Skeletal muscle tissue (tissue), 4 donors: ENCODE results near the gene DMBX1. TPM values are rescaled to one million over a fixed set of nuclear protein-coding genes. Genes with fewer than 3 reads are reported as not detected.

Experiments used
- H3K27ac ChIP-seq: one replicate; pipeline ENCODE4 v1.7.0; 2013; ENCODE audit warnings: mild to moderate bottlenecking, low read depth, low read length, inconsistent platforms
- H3K27me3 ChIP-seq, 3 donors: one replicate each; pipeline ENCODE4 v1.7.0; 2013; ENCODE audit warnings: low read length in 3 of 3; ENCODE audit not compliant: control insufficient read depth in 3 of 3, insufficient read depth in 3 of 3
- H3K36me3 ChIP-seq, 3 donors: one replicate each; pipeline ENCODE4 v1.7.0; 2013; ENCODE audit warnings: low read length in 3 of 3; ENCODE audit not compliant: control insufficient read depth in 3 of 3, insufficient read depth in 3 of 3
- H3K4me1 ChIP-seq, 3 donors: one replicate each; pipeline ENCODE4 v1.7.0; 2013; ENCODE audit warnings: low read length in 3 of 3, mild to moderate bottlenecking in 3 of 3; ENCODE audit not compliant: control insufficient read depth in 3 of 3, insufficient read depth in 3 of 3
- H3K4me3 ChIP-seq, 3 donors: one replicate each; pipeline ENCODE4 v1.7.0; 2013; ENCODE audit warnings: low read length in 3 of 3
- H3K9ac ChIP-seq, 3 donors: one replicate each; pipeline ENCODE4 v1.7.0; 2013; ENCODE audit warnings: low read length in 3 of 3, mild to moderate bottlenecking in 3 of 3, moderate library complexity in 2 of 3, low read depth in 1 of 3
- H3K9me3 ChIP-seq, 3 donors: one replicate each; pipeline ENCODE4 v1.7.0; 2013; ENCODE audit warnings: low read length in 3 of 3; ENCODE audit not compliant: control insufficient read depth in 3 of 3
- total RNA-seq: library from RNA; depleted of rRNA; stranded (reverse); fragments of >200 nt; gene quantifications from one replicate; pipeline ENCODE4 v1.2.3, GENCODE V29; 2014
- donor health status: Osteomylitis.

The DMBX1 gene
- total RNA-seq, 1 donor from 2014 or later = not detected

DNA sequence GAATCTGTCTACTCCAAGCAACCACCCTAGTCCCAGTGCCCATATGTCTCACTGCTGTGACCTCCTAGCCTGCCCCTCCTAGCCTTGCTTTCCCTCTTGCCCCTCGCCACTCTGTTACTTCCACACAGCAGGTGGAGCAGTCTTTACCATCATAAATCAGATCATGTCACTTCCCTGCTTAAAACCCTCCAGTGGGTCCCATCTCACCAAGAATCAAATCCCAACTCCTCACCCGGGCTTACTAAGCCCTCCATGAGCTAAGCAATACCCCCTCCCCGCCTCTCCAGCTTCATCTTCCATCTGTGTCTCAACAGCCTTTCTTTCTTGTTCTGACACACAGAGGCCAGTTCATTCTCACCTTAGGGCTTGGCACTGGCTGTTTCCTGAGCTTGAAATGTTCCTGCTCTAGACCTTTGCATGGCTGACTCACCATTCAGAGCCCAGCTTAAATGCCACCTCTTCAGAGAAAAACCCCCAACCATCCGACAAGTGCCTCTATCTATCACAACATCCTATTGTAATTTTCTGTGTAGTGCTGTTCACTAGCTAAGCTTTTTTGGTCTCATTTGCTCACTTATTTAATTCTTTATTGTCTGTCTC is 39.5 kb downstream of the DMBX1 start:
- H3K27me3 ChIP-seq = peaks cover 0 to 44% (median 34%) of the 10 kb centered on the region in 3 donors
- H3K9ac ChIP-seq = no peak overlapping the region
- H3K4me1 ChIP-seq = peaks cover 2 to 10% (median 8%) of the 10 kb centered on the region in 3 donors
- no peak overlapping the region for H3K27ac ChIP-seq
- no peaks in the 10 kb centered on the region for H3K9me3 ChIP-seq
- no peak overlapping the region for H3K4me3 ChIP-seq
- H3K36me3 ChIP-seq = no peaks in the 10 kb centered on the region

GRCh38 chr1:46530311-46530710 is 40.7 kb downstream of the DMBX1 start:
- Histone ChIP-seq H3K4me1 (peaks cover 2 to 10% (median 8%) of the 10 kb centered on the region in 3 donors), H3K9me3 (no peaks in the 10 kb centered on the region), H3K9ac (no peak overlapping the region), H3K27ac (no peak overlapping the region), H3K27me3 (peaks cover 0 to 44% (median 34%) of the 10 kb centered on the region in 3 donors), H3K36me3 (no peaks in the 10 kb centered on the region), H3K4me3 (no peak overlapping the region)

GRCh38 chr1:46530791-46531409 is 41.3 kb downstream of the DMBX1 start:
- no peaks in the 10 kb centered on the region for H3K36me3 ChIP-seq
- peaks cover 0 to 40% (median 30%) of the 10 kb centered on the region in 3 donors for H3K27me3 ChIP-seq
- H3K9me3 ChIP-seq = no peaks in the 10 kb centered on the region
- peaks cover 2 to 10% (median 8%) of the 10 kb centered on the region in 3 donors for H3K4me1 ChIP-seq
- no peak overlapping the region for H3K9ac ChIP-seq
- H3K27ac ChIP-seq = no peak overlapping the region
- no peak overlapping the region for H3K4me3 ChIP-seq

- Histone ChIP-seq H3K36me3 (no peaks in the 10 kb centered on the region), H3K9ac (no peak overlapping the region), H3K4me1 (peaks cover 2 to 10% (median 8%) of the 10 kb centered on the region in 3 donors), H3K9me3 (no peaks in the 10 kb centered on the region), H3K27me3 (peaks cover 0 to 32% (median 28%) of the 10 kb centered on the region in 3 donors), H3K27ac (no peak overlapping the region), H3K4me3 (no peak overlapping the region)
Measured at GRCh38 chr1:46532095-46532494, 42.5 kb downstream of the DMBX1 start.

- H3K4me1 ChIP-seq = peaks cover 2 to 10% (median 8%) of the 10 kb centered on the region in 3 donors
- H3K4me3 ChIP-seq = peak overlapping the region in 1 of 3 donors; percentile 62
- H3K27ac ChIP-seq = no peak overlapping the region
- no peaks in the 10 kb centered on the region for H3K36me3 ChIP-seq
- no peaks in the 10 kb centered on the region for H3K9me3 ChIP-seq
- H3K9ac ChIP-seq = peak overlapping the region in 1 of 3 donors; percentile 75
- peaks cover 0 to 31% (median 25%) of the 10 kb centered on the region in 3 donors for H3K27me3 ChIP-seq
Measured at GRCh38 chr1:46532498-46533178, 43.0 kb downstream of the DMBX1 start.

GRCh38 chr1:46533179-46533864 is 43.7 kb downstream of the DMBX1 start:
- Histone ChIP-seq H3K27me3 (peaks cover 0 to 32% (median 22%) of the 10 kb centered on the region in 3 donors), H3K9ac (peak overlapping the region; percentile 23 to 75 (median 71)), H3K27ac (no peak overlapping the region), H3K36me3 (no peaks in the 10 kb centered on the region), H3K4me1 (peaks cover 2 to 10% (median 8%) of the 10 kb centered on the region in 3 donors), H3K4me3 (peak overlapping the region in 2 of 3 donors; percentile 62 to 65), H3K9me3 (no peaks in the 10 kb centered on the region)

- H3K36me3 ChIP-seq = no peaks in the 10 kb centered on the region
- H3K9me3 ChIP-seq = no peaks in the 10 kb centered on the region
- H3K9ac ChIP-seq = no peak overlapping the region
- H3K4me3 ChIP-seq = no peak overlapping the region
- peaks cover 2 to 10% (median 8%) of the 10 kb centered on the region in 3 donors for H3K4me1 ChIP-seq
- no peak overlapping the region for H3K27ac ChIP-seq
- peaks cover 0 to 23% (median 15%) of the 10 kb centered on the region in 3 donors for H3K27me3 ChIP-seq
Measured at GRCh38 chr1:46535063-46535462, 45.4 kb downstream of the DMBX1 start.

- H3K9me3 ChIP-seq = no peaks in the 10 kb centered on the region
- H3K27me3 ChIP-seq = peaks cover 4 to 15% (median 7%) of the 10 kb centered on the region in 3 donors
- peaks cover 2 to 10% (median 8%) of the 10 kb centered on the region in 3 donors for H3K4me1 ChIP-seq
- H3K27ac ChIP-seq = no peak overlapping the region
- H3K9ac ChIP-seq = no peak overlapping the region
- H3K4me3 ChIP-seq = no peak overlapping the region
- no peaks in the 10 kb centered on the region for H3K36me3 ChIP-seq
Measured at GRCh38 chr1:46536527-46536926, 46.9 kb downstream of the DMBX1 start.

DNA sequence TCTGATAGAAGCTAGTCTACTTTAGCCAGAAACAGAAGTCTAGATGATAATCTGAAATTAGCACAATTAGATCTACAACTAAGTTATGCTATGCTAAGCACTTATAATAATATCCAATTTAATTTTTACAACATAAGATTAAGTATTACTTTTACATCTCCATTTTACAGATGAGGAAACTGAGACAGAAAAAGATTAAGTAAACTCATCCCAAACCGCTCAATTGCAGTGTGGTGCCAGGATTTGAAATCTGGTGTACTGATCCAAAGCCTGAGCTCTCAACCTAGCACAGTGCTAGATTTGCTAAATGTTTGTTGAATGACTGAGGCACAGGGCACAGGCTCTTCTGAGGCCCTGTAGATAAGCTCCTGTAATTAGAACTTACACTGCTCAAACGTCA is 48.0 kb downstream of the DMBX1 start:
- Histone ChIP-seq H3K27me3 (peaks cover 9 to 15% (median 11%) of the 10 kb centered on the region in 3 donors), H3K4me3 (no peak overlapping the region), H3K9ac (no peak overlapping the region), H3K4me1 (peaks cover 2 to 8% (median 4%) of the 10 kb centered on the region in 3 donors), H3K36me3 (no peaks in the 10 kb centered on the region), H3K27ac (no peak overlapping the region), H3K9me3 (no peaks in the 10 kb centered on the region)
